GM12873 (cell line): ENCODE data around the gene EFCAB6.

Experiments
- TF ChIP-seq, protein P1 (sequence below): IDR thresholded peaks from 2 replicates; pipeline ENCODE4 v1.5.1; 2012; ENCODE audit warnings: low read depth, mild to moderate bottlenecking, moderate library complexity, low read length, control low read depth; ENCODE audit not compliant: insufficient read depth; ENCODE audit errors: missing control alignments

The EFCAB6 gene

DNA sequence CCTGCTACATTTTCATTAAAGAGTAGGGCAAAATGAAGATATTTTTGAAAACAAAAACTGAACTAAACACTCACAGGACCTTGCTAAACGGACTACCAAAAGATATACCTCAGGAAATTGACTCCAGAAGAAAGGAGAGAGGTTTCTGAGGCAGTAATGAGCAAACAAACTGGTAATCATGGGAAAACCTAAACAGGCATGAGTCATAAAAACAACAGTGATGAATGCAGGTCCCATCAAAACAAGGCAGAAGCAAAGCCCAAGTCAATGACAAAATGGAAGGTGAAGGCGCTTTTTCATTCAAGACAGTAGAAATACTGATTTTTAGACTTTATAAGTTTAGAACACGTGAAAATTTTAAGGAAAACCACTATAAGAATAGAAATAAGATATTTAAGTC lies 104.5 kb downstream of the EFCAB6 start:
- TF ChIP-seq, protein P1, sequence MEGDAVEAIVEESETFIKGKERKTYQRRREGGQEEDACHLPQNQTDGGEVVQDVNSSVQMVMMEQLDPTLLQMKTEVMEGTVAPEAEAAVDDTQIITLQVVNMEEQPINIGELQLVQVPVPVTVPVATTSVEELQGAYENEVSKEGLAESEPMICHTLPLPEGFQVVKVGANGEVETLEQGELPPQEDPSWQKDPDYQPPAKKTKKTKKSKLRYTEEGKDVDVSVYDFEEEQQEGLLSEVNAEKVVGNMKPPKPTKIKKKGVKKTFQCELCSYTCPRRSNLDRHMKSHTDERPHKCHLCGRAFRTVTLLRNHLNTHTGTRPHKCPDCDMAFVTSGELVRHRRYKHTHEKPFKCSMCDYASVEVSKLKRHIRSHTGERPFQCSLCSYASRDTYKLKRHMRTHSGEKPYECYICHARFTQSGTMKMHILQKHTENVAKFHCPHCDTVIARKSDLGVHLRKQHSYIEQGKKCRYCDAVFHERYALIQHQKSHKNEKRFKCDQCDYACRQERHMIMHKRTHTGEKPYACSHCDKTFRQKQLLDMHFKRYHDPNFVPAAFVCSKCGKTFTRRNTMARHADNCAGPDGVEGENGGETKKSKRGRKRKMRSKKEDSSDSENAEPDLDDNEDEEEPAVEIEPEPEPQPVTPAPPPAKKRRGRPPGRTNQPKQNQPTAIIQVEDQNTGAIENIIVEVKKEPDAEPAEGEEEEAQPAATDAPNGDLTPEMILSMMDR = no peak

DNA sequence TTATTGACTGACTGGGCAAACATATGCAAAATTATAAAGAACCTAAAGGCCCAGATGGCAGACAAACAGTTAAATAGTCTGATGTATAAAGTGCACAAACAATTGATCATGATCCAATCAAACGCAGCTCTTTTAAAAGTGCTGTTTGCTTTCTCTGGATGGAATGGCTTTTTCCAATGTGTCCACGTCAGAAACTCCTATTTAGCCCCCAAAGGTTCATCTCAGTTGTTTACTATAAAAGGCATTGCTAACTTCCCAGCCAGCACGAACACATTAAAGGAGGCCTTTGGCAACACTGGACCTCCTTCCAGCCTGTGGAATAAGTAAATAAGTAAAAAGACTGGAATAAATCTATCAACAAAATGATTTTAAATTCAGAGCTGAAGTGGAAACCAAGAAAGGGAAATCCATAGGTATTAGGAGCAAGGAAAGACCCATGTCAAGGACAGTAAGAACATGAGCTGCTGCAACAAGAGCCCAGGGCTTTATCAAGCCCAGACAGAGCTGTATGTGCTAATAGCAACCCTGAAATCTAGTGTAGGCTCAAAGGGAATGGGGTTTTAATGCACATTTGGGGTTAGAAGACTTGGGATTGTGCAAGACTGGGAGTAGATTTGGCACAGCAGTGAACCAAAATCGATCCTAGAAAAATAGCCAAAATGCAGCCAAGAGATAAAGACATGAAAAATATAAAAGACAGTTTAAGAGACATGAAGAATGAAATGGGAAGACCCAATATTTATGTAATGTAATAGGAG lies 105.4 kb downstream of the EFCAB6 start:
- TF ChIP-seq, protein P1 = no peak

DNA sequence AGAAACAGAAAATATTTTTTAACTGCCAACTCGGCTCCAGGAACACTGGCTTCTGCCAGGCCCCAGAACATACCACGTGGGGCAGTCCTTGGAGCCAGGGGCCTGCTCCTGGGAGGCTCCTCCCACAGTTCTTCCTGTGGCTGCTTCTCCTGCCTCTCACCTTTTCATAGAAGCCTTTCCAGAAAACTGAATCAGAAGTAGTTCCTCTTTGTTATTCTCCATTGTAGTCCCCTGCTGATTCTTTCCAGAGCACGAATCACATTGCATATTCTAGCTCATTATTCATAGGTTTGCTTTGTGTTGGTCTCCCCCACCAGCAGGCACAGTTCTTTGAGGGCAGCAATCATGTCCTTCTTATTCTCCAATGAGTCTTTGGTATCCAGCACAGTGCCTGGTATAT lies 106.0 kb downstream of the EFCAB6 start:
- TF ChIP-seq, protein P1 = no peak

DNA sequence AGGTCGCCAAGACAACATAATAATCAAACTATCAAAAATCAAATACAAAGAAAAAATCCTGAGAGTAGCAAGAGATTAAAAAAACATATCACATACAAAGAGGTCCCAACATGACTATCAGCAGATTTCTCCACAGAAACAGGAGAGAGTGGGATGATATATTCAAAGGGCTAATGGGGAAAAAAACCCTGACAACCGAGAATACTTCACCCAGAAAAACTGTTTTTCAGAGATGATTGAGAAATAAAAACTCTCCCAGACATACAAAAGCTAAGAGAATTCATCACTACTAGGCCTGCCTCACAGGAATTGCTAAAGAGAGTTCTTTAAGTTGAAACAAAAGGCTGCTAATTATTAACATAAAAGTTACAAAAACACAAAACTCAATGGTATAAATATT lies 108.1 kb downstream of the EFCAB6 start:
- TF ChIP-seq, protein P1 = no peak

DNA sequence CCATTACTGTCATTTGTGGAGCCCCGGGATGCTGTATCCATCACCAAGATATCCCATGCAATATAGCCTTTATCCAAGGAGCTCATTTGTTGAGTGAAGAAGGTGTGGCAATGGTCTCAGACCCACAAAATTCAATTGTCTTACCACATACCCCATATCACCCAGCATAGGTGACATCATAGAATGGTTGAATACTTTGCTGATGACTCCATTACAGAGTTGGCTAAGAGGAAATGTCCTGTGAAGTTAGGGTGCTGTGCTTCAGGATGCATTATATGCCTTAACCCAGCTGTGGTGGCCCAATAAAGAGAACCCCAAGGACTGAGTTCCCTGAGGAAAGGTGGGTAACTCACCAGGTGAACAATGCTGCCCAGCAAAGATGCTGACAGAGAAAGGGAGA lies 113.7 kb downstream of the EFCAB6 start:
- TF ChIP-seq, protein P1 = no peak

DNA sequence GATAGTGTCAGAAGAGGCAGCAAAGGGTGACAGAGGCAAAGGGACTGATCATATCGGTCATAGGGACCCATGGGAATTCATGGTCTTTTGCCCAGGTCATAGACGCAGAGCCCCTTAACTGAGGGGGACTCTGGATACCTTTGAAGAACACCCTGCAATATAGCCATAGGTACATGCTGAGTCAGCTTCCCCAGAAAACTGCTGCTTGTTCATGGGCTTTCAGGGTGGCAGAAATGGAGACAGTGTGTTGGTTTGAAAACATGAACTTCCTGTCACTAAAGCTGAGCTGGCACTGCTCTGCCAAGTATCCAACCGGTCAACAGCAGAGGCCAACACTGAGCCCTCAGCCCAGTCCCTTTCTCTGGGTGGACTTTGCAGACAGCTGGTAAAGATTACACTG lies 114.2 kb downstream of the EFCAB6 start:
- TF ChIP-seq, protein P1 = no peak

DNA sequence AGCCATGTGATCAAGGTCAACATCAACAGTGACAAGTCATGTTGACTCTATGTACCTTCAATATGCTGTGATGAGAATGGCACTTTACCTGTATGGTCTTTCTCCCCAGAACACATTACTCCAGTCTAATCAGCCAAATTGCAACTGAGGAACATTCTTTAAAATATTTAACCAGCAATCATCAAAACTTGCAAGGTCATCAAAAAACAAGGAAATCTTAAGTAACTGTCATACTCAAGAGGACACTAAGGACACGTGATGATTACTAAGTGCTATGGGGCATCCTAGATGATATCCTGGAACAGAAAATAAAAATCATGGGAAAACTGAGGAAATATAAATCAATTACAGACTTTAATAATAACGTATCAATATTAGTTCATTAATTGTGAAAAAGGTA lies 118.9 kb downstream of the EFCAB6 start:
- TF ChIP-seq, protein P1 = no peak
